Keratinocyte (primary cell): ENCODE measurements around the gene ERI3. TPM values are rescaled to one million over a fixed set of nuclear protein-coding genes. Genes with fewer than 3 reads are reported as not detected.
A peak's percentile ranks its signal among the peaks of the same experiment; 100 is the strongest.

Experiments used
- DNase-seq: peaks from one replicate; pipeline ENCODE4 v3.0.0-alpha.2; 2011; ENCODE audit warnings: low read depth, missing footprints, low spot score
- FAIRE-seq: peaks from 2 replicates; lab custom pipeline; 2011; peaks lifted over from hg19 to GRCh38; lab: Jason Lieb, UNC
- H2AFZ ChIP-seq: 2 replicates; pipeline ENCODE4 v1.6.0; 2012; ENCODE audit warnings: low read length, control low read depth, inconsistent platforms; ENCODE audit not compliant: control insufficient read depth
- H3K27ac ChIP-seq: 2 replicates; pipeline ENCODE4 v1.5.1; 2011; ENCODE audit warnings: low read length; ENCODE audit not compliant: control insufficient read depth, insufficient read depth
- H3K27me3 ChIP-seq: 3 replicates; pipeline ENCODE4 v1.6.0; 2011; ENCODE audit warnings: low read length; ENCODE audit not compliant: control insufficient read depth, insufficient read depth; ENCODE audit errors: extremely low read depth
- H3K36me3 ChIP-seq, 2 experiments: 2 replicates in 1 of 2; 3 replicates in 1 of 2; pipeline ENCODE4 v1.5.1; 2011; ENCODE audit warnings: low read length in 2 of 2, mild to moderate bottlenecking in 1 of 2; ENCODE audit not compliant: control insufficient read depth in 2 of 2, insufficient read depth in 2 of 2; ENCODE audit errors: extremely low read depth in 1 of 2
- H3K4me1 ChIP-seq: 3 replicates; pipeline ENCODE4 v1.5.1; 2011; ENCODE audit warnings: low read length; ENCODE audit not compliant: control insufficient read depth, insufficient read depth; ENCODE audit errors: extremely low read depth
- H3K4me2 ChIP-seq: 3 replicates; pipeline ENCODE4 v1.6.0; 2011; ENCODE audit warnings: low read depth, low read length; ENCODE audit not compliant: control insufficient read depth, insufficient read depth; ENCODE audit errors: extremely low read depth
- H3K4me3 ChIP-seq, 3 experiments: fragments of 200-600 bp in 1 of 3; sonication (generic) in 1 of 3; 2 replicates in 2 of 3; 3 replicates in 1 of 3; pipeline ENCODE4 v1.5.1; 2011 to 2016; ENCODE audit warnings: low read length in 3 of 3, mild to moderate bottlenecking in 3 of 3, control low read depth in 2 of 3, inconsistent platforms in 1 of 3, low read depth in 1 of 3, mixed read lengths in 1 of 3, mixed run types in 1 of 3, moderate library complexity in 1 of 3; ENCODE audit not compliant: control insufficient read depth in 2 of 3, insufficient read depth in 2 of 3; ENCODE audit errors: extremely low read depth in 1 of 3
- H3K79me2 ChIP-seq: 2 replicates; pipeline ENCODE4 v1.6.0; 2012; ENCODE audit warnings: low read length; ENCODE audit not compliant: control insufficient read depth, insufficient read depth
- H3K9ac ChIP-seq: 3 replicates; pipeline ENCODE4 v1.6.0; 2011; ENCODE audit warnings: low read length; ENCODE audit not compliant: control insufficient read depth, insufficient read depth; ENCODE audit errors: extremely low read depth
- H3K9me1 ChIP-seq: 3 replicates; pipeline ENCODE4 v1.6.0; 2011; ENCODE audit warnings: low read length; ENCODE audit not compliant: control insufficient read depth, insufficient read depth; ENCODE audit errors: extremely low read depth
- H3K9me3 ChIP-seq: 2 replicates; pipeline ENCODE4 v1.5.1; 2012; ENCODE audit warnings: low read depth, low read length; ENCODE audit not compliant: control insufficient read depth
- H4K20me1 ChIP-seq: 3 replicates; pipeline ENCODE4 v1.6.0; 2011; ENCODE audit warnings: low read length; ENCODE audit not compliant: control insufficient read depth, insufficient read depth; ENCODE audit errors: extremely low read depth
- CTCF ChIP-seq, 3 experiments: IDR thresholded peaks in 1 of 3; conservative IDR thresholded peaks in 1 of 3; optimal IDR thresholded peaks in 1 of 3; 2 replicates in 2 of 3; 3 replicates in 1 of 3; pipeline versions ENCODE3 to v1.5.1; 2011; ENCODE audit warnings: low read length in 3 of 3, mild to moderate bottlenecking in 3 of 3, moderate library complexity in 2 of 3, control low read depth in 1 of 3, inconsistent platforms in 1 of 3; ENCODE audit not compliant: insufficient read depth in 2 of 3; ENCODE audit errors: extremely low read depth in 1 of 3
- EZH2 ChIP-seq: IDR thresholded peaks from one replicate; pipeline ENCODE4 v1.6.1; 2012; ENCODE audit warnings: inconsistent platforms, mild to moderate bottlenecking, low read length, moderate library complexity
- dilution Hi-C: fragments of 300-500 bp; cut with MboI; formaldehyde crosslinking; loops from one replicate; pipeline ENCODE4 v1.7.0; 2020; ENCODE audit warnings: low sequenced_read_pairs; ENCODE audit not compliant: extremely low pct_ligation_motif_present
- polyA plus RNA-seq, 5 experiments: library from polyadenylated mRNA; depleted of rRNA in 3 of 5; stranded (reverse) in 3 of 5; stranded (forward) in 1 of 5; unstranded in 1 of 5; fragments of >200 nt; gene quantifications; 1 replicate in 1 of 5; 2 replicates in 3 of 5; 3 replicates in 1 of 5; pipeline versions ENCODE4 v1.2.1 to v1.2.3, GENCODE V29; 2011 to 2012; ENCODE audit warnings: missing spikeins in 2 of 5, low read depth in 1 of 5, low replicate concordance in 1 of 5

Gene ERI3
- polyA plus RNA-seq, 1 donor (not counting 4 experiments of a cell fraction or from before 2014, with no cell fraction given), result 43.7 TPM

- DNase-seq (no peak), FAIRE-seq (no peak)
- TF ChIP-seq EZH2 (no peak), CTCF (optimal IDR thresholded peaks at IDR 0.05 in 1 of 3, IDR thresholded peaks at IDR 0.05 in 1 of 3, conservative IDR thresholded peaks at IDR 0.05 in 1 of 3; ENCODE audit: extremely low read depth in 1 of 3, insufficient read depth in 2 of 3, low read length in 3 of 3) (no peak)
- Histone ChIP-seq H3K27ac (no peak overlapping the region), H3K9ac (no peak overlapping the region), H3K36me3 (peaks cover 24 to 32% of the 10 kb centered on the region in 2 experiments), H4K20me1 (no peaks in the 10 kb centered on the region), H3K4me2 (no peak overlapping the region), H3K9me1 (no peaks in the 10 kb centered on the region), H3K4me3 (no peak overlapping the region), H3K27me3 (no peaks in the 10 kb centered on the region), H3K79me2 (peaks cover 4% of the 10 kb centered on the region), H2AFZ (no peak overlapping the region), H3K9me3 (no peaks in the 10 kb centered on the region), H3K4me1 (peaks cover 5% of the 10 kb centered on the region)
- dilution Hi-C loops, result no loop called here
Measured at GRCh38 chr1:44218503-44219300, 136.4 kb downstream of the ERI3 start.

GRCh38 chr1:44217809-44218410 is 137.1 kb downstream of the ERI3 start:
- no peaks in the 10 kb centered on the region for H3K9me3 ChIP-seq
- no peak overlapping the region for H2AFZ ChIP-seq
- peaks cover 7% of the 10 kb centered on the region for H3K79me2 ChIP-seq
- peak; percentile 25 for DNase-seq
- no peaks in the 10 kb centered on the region for H4K20me1 ChIP-seq
- no peak overlapping the region for H3K27ac ChIP-seq
- H3K4me2 ChIP-seq, result no peak overlapping the region
- dilution Hi-C loops, result no loop called here
- H3K27me3 ChIP-seq, result no peaks in the 10 kb centered on the region
- TF ChIP-seq CTCF (optimal IDR thresholded peaks at IDR 0.05 in 1 of 3, IDR thresholded peaks at IDR 0.05 in 1 of 3, conservative IDR thresholded peaks at IDR 0.05 in 1 of 3; ENCODE audit: extremely low read depth in 1 of 3, insufficient read depth in 2 of 3, low read length in 3 of 3) (peak; percentile 93 to 97 (median 97)), EZH2 (no peak)
- H3K36me3 ChIP-seq, result peaks cover 24 to 30% of the 10 kb centered on the region in 2 experiments
- H3K9me1 ChIP-seq, result no peaks in the 10 kb centered on the region
- peak; percentile 84 for FAIRE-seq
- H3K9ac ChIP-seq, result no peak overlapping the region
- no peak overlapping the region for H3K4me3 ChIP-seq
- H3K4me1 ChIP-seq, result peaks cover 6% of the 10 kb centered on the region
